Fibroblast of the conjunctiva (primary cell): ENCODE results near the gene NUF2.
"Not testable (repeated sequence)": the region's sequence is repeated elsewhere in the genome, so short reads cannot be mapped to it uniquely, and the experiment has no call there.

Experiments
- DNase-seq: peaks from one replicate; pipeline ENCODE4 v3.0.0-alpha.2; 2010; ENCODE audit warnings: low read depth

NUF2 gene

GRCh38 chr1:163335216-163335615 lies 13.5 kb downstream of the NUF2 start:
- DNase-seq = no peak

DNA sequence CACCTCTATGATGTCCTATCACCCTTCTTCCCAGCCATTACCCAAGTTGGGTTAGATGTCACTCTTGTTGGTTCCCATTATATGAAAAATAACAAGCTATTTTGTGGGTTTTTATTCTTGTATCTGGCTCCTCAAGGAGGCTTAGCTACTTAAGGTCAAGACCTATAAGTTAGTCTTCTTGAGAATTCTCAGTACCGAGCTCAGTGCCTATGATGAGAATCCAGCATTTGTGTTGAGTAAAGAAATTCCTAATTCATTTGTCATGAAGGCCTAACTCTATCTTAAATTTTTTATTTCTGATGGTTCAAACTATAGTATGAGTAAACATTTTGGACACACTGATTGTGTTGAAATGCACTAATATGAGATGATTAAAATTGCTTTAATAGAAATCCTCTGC lies 15.9 kb downstream of the NUF2 start:
- DNase-seq = no peak

- DNase-seq = no peak
These were observed 24.6 kb downstream of the NUF2 start for GRCh38 chr1:163346326-163346870.

DNA sequence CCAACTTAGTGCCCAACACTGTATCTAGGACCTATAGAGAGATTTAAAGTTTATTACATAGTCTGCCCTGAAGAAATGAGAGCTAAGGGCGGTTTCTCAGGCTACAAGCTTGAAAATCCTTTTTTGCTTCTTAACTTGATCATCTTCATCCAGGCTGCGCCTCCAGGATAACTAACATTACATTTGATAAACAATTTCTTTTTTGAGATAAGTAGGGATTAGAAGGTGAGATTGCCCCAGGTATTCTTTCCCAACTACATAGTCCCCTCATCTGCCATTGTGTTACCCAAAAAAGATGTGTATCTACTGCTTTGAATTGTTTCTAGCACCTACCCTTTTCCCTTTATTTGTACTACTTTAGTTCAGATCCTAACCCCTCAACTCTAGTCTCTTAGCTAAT lies 25.4 kb downstream of the NUF2 start:
- DNase-seq = no peak

DNA sequence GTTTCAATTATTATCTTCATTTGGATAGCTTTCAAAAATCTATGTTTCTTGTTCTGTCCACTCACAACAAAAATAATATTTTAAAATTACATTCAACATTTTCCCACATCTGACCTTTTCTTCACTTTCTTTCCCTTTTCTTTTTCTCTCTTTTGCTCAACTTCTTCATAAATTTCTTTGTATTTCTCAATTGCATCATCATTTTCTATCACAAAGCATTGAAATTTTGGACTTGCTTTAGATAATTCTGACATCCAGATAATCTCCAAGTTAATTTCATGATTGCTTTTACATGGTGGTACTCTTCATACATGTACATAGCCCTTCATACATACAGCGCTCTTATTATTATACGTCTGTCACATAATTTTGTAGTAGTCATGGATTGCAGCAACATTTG lies 30.2 kb downstream of the NUF2 start:
- no peak for DNase-seq

- no peak for DNase-seq
These were observed 35.6 kb downstream of the NUF2 start for GRCh38 chr1:163357378-163357777.

- DNase-seq = not testable (repeated sequence)
These were observed 36.4 kb downstream of the NUF2 start for GRCh38 chr1:163358172-163358571.

DNA sequence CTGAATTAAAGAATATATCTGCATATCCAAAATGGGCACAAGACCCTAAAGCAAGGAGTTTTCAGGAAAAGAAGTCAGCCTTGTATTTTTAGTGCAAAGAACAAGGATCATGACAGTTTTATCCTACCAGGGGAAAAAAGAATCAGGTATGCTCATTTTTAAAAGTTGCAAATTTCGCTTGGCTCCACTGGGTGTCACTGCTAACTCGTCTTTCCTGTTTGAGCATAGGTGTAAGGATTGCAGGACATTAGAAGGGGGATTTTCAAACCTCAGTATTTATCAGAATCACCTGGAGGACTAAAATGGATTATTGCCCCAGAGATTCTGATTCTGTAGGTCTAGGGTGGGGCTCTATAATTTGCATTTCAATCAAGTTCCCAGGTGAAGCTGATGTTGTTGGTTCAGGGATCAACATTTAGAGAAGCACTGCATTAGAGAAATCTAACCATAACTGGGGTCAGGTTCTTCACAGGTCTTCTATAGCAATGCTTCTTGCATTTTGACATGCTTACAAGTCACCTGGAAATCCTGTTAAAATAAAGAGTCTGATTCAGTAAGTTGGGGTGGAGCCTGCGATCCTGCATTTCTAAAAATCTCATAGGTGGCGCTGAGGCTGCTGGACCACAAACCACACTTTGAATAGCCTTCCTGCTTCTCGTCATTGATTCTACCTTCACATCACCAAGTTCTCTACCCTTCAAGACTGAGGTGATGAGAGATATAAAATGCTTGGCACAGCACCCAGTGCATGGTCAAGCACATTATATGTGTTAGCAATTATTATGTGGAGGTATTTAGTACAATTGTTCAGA lies 39.6 kb downstream of the NUF2 start:
- DNase-seq = no peak

- DNase-seq = no peak
These were observed 43.4 kb downstream of the NUF2 start for GRCh38 chr1:163365186-163365585.

DNA sequence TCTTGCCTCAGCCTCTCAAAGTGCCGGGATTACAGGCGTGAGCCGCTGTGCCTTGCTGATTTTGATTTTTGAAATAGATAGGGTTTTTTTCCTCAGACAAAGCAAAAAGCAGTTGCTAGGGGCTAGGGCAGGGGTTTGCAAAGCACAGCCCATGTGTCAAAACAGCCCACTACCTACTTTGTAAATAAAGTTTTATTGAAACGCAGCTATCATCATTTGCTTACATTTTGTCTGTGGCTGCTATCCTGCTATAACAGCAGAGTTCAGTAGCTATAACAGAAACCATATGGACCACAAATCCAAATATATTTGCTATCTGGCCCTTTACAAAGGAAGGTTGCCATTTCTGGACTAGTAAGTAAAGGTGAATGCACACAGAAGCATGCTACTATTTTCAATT lies 44.8 kb downstream of the NUF2 start:
- no peak for DNase-seq

DNA sequence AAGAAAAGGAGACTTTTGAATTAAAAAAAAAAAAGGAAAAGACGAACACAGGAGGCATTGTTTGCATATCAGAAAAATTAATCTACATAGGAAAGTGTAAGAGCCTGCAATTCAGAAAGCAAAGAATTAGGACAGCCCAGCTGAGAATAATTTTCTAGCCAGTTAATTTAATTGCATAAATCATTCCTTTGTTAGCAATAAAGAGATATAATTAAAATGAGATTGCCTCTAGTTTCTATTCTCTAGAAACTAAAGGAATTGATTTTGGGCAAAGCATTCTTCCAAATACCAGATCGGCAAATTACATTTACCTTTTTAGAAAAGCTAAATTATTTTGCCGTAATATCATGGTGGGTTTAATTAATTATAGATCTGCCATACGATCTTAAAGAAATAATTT lies 46.0 kb downstream of the NUF2 start:
- no peak for DNase-seq

- no peak for DNase-seq
These were observed 50.8 kb downstream of the NUF2 start for GRCh38 chr1:163372576-163372975.

- no peak for DNase-seq
These were observed 56.8 kb downstream of the NUF2 start for GRCh38 chr1:163378554-163378953.

DNA sequence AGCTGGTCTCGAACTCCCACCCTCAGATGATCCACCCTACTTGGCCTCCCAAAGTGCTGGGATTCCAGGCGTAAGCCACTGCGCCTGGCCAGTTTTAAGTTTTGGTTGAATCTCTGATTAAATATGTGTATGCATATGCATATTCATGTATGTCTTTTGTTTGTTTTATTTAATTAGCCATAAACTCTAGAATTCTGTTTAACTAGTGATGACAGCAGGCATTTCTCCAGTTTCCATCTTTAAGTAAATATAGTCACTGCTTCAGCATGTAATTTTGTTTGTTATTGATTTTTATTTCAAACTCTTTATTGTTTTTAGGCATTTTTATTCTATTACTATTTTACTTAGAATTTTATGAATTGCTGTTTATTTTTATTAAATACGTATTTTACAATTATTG lies 58.0 kb downstream of the NUF2 start:
- DNase-seq = no peak

DNA sequence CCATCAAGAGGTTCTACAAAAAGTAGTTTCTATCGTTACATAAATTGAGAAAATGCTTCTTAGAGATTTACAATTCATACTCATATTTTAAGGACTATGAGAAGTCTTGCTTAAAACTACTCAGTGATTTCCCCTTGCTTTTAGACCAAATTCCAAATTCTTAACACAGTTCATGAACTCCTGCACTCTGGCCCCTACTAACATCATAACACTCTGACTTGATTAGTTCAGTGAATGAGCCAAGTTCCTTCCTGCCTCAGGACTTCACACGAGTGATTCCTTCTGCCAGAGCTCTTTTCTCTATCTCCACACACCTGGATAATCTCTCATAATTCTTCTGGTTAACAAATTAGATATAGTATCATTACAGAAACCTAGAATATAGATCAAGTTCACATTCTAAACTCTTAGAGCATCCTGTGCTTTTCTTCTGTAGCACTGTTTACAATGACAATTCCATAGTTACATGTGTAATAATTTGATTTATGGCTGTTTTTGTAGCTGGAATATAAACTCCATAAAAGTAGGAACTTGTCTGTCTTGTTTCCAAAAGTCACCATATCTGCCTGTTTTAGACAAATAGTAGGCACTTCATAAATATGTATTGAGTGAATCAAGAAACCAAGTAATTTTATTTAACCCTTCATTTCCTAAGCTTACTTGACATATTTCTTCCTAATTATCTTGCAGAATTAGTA lies 59.9 kb downstream of the NUF2 start:
- DNase-seq = no peak

GRCh38 chr1:163382395-163382794 lies 60.6 kb downstream of the NUF2 start:
- no peak for DNase-seq

DNA sequence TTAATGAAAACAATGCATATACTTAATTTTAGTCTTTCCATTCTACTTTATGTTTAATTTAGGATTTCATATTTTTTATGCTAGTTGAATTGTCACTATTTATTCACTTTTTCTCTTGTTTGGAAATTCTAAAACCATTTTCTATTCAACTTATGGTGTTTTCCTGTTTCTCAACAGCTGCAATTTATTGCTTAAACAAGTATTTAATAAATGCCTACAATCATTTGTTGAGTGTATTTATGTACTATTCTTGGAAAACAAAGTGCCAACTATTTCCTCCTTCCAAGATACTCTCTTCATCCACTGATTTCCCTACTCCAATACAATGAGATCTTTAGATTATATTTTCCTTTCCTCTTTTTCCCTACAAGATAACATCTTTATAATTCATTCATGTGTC lies 65.4 kb downstream of the NUF2 start:
- DNase-seq = no peak

DNA sequence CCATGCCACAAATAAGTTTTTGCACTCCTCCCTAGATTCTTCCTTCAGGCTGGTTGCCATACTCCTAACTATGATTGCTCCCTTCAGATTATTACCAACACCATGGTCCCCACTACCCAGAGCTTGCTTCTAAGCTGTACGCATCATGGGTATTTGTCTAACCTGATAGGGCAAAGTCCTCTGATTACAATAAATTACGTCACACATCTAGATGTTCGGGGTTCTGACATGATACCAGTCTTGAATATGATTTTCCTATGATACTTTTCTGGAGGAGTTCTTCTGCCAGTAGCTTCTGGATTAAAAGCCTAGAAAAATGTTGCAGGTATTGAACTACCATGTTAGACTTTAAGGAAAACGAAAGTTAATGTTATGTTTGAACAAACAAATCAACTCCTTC lies 67.2 kb downstream of the NUF2 start:
- no peak for DNase-seq

DNA sequence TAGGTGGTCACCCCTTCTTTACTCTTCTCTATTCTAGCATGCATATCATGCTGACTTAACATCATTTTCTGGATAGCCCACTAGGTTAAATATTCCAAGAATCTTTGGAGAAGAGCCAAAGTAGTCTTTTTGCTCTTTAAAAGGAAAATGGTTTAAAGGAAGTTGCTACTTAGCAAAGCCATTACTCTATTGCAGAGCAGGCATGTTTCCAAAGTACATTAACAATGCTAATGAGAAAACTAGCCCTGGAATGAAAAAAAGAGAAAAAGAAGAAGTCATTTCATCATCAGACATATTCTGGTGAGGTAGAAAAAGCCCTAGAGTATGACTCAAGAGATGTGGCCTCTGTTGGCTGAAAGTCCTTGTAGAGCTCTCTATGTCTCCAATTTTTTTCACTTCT lies 74.0 kb downstream of the NUF2 start:
- DNase-seq = no peak

- DNase-seq = no peak
These were observed 75.9 kb downstream of the NUF2 start for GRCh38 chr1:163397451-163398200.

- no peak for DNase-seq
These were observed 77.2 kb downstream of the NUF2 start for GRCh38 chr1:163399001-163399400.

- DNase-seq = no peak
These were observed 78.3 kb downstream of the NUF2 start for GRCh38 chr1:163399976-163400601.
